Keratinocyte (primary cell): ENCODE measurements around the gene MYO15B. TPM values are rescaled to one million over a fixed set of nuclear protein-coding genes. Genes with fewer than 3 reads are reported as not detected.

Experiments
- DNase-seq: peaks from one replicate; pipeline ENCODE4 v3.0.0-alpha.2; 2011; ENCODE audit warnings: low read depth, missing footprints, low spot score
- FAIRE-seq: peaks from 2 replicates; lab custom pipeline; 2011; peaks lifted over from hg19 to GRCh38; lab: Jason Lieb, UNC
- H2AFZ ChIP-seq: 2 replicates; pipeline ENCODE4 v1.6.0; 2012; ENCODE audit warnings: low read length, control low read depth, inconsistent platforms; ENCODE audit not compliant: control insufficient read depth
- H3K27ac ChIP-seq: 2 replicates; pipeline ENCODE4 v1.5.1; 2011; ENCODE audit warnings: low read length; ENCODE audit not compliant: control insufficient read depth, insufficient read depth
- H3K27me3 ChIP-seq: 3 replicates; pipeline ENCODE4 v1.6.0; 2011; ENCODE audit warnings: low read length; ENCODE audit not compliant: control insufficient read depth, insufficient read depth; ENCODE audit errors: extremely low read depth
- H3K36me3 ChIP-seq, 2 experiments: 2 replicates in 1 of 2; 3 replicates in 1 of 2; pipeline ENCODE4 v1.5.1; 2011; ENCODE audit warnings: low read length in 2 of 2, mild to moderate bottlenecking in 1 of 2; ENCODE audit not compliant: control insufficient read depth in 2 of 2, insufficient read depth in 2 of 2; ENCODE audit errors: extremely low read depth in 1 of 2
- H3K4me1 ChIP-seq: 3 replicates; pipeline ENCODE4 v1.5.1; 2011; ENCODE audit warnings: low read length; ENCODE audit not compliant: control insufficient read depth, insufficient read depth; ENCODE audit errors: extremely low read depth
- H3K4me2 ChIP-seq: 3 replicates; pipeline ENCODE4 v1.6.0; 2011; ENCODE audit warnings: low read depth, low read length; ENCODE audit not compliant: control insufficient read depth, insufficient read depth; ENCODE audit errors: extremely low read depth
- H3K4me3 ChIP-seq, 3 experiments: fragments of 200-600 bp in 1 of 3; sonication (generic) in 1 of 3; 2 replicates in 2 of 3; 3 replicates in 1 of 3; pipeline ENCODE4 v1.5.1; 2011 to 2016; ENCODE audit warnings: low read length in 3 of 3, mild to moderate bottlenecking in 3 of 3, control low read depth in 2 of 3, inconsistent platforms in 1 of 3, low read depth in 1 of 3, mixed read lengths in 1 of 3, mixed run types in 1 of 3, moderate library complexity in 1 of 3; ENCODE audit not compliant: control insufficient read depth in 2 of 3, insufficient read depth in 2 of 3; ENCODE audit errors: extremely low read depth in 1 of 3
- H3K79me2 ChIP-seq: 2 replicates; pipeline ENCODE4 v1.6.0; 2012; ENCODE audit warnings: low read length; ENCODE audit not compliant: control insufficient read depth, insufficient read depth
- H3K9ac ChIP-seq: 3 replicates; pipeline ENCODE4 v1.6.0; 2011; ENCODE audit warnings: low read length; ENCODE audit not compliant: control insufficient read depth, insufficient read depth; ENCODE audit errors: extremely low read depth
- H3K9me1 ChIP-seq: 3 replicates; pipeline ENCODE4 v1.6.0; 2011; ENCODE audit warnings: low read length; ENCODE audit not compliant: control insufficient read depth, insufficient read depth; ENCODE audit errors: extremely low read depth
- H3K9me3 ChIP-seq: 2 replicates; pipeline ENCODE4 v1.5.1; 2012; ENCODE audit warnings: low read depth, low read length; ENCODE audit not compliant: control insufficient read depth
- H4K20me1 ChIP-seq: 3 replicates; pipeline ENCODE4 v1.6.0; 2011; ENCODE audit warnings: low read length; ENCODE audit not compliant: control insufficient read depth, insufficient read depth; ENCODE audit errors: extremely low read depth
- EZH2 ChIP-seq: IDR thresholded peaks from one replicate; pipeline ENCODE4 v1.6.1; 2012; ENCODE audit warnings: inconsistent platforms, mild to moderate bottlenecking, low read length, moderate library complexity
- dilution Hi-C: fragments of 300-500 bp; cut with MboI; formaldehyde crosslinking; loops from one replicate; pipeline ENCODE4 v1.7.0; 2020; ENCODE audit warnings: low sequenced_read_pairs; ENCODE audit not compliant: extremely low pct_ligation_motif_present
- polyA plus RNA-seq, 5 experiments: library from polyadenylated mRNA; depleted of rRNA in 3 of 5; stranded (reverse) in 3 of 5; stranded (forward) in 1 of 5; unstranded in 1 of 5; fragments of >200 nt; gene quantifications; 1 replicate in 1 of 5; 2 replicates in 3 of 5; 3 replicates in 1 of 5; pipeline versions ENCODE4 v1.2.1 to v1.2.3, GENCODE V29; 2011 to 2012; ENCODE audit warnings: missing spikeins in 2 of 5, low read depth in 1 of 5, low replicate concordance in 1 of 5
- TF ChIP-seq, protein P1 (sequence below), 3 experiments: IDR thresholded peaks in 1 of 3; conservative IDR thresholded peaks in 1 of 3; optimal IDR thresholded peaks in 1 of 3; 2 replicates in 2 of 3; 3 replicates in 1 of 3; pipeline versions ENCODE3 to v1.5.1; 2011; ENCODE audit warnings: low read length in 3 of 3, mild to moderate bottlenecking in 3 of 3, moderate library complexity in 2 of 3, control low read depth in 1 of 3, inconsistent platforms in 1 of 3; ENCODE audit not compliant: insufficient read depth in 2 of 3; ENCODE audit errors: extremely low read depth in 1 of 3

Gene MYO15B
- polyA plus RNA-seq, 1 donor (not counting 4 experiments of a cell fraction or from before 2014, with no cell fraction given), result 0.14 TPM

DNA sequence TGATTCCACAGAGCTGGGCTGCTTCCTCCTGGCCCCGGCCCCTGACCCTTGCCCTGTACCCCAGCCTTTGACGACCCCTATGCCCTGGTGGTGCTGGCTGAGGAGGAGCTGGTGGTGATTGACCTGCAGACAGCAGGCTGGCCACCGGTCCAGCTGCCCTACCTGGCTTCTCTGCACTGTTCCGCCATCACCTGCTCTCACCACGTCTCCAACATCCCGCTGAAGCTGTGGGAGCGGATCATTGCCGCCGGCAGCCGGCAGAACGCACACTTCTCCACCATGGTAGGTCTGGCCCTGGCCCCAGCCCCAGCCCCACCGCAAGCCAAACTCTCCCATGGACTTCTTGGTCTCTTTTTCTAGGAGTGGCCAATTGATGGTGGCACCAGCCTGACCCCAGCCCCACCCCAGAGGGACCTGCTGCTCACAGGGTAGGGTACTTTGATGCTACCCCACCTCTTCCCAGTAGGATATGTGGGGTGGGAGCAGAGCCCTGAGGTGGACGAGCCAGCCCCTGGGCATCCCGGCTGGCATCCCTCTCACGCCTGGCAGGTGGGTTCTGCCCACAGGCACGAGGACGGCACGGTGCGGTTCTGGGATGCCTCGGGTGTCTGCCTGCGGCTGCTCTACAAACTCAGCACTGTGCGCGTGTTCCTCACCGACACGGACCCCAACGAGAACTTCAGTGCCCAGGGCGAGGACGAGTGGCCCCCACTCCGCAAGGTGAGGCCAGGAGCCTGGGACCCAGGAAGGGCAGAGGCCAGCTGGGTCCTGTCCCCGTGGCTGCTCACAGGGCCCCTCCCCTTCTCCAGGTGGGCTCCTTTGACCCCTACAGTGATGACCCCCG, 19.0 kb upstream of the MYO15B start:
- TF ChIP-seq, protein P1, sequence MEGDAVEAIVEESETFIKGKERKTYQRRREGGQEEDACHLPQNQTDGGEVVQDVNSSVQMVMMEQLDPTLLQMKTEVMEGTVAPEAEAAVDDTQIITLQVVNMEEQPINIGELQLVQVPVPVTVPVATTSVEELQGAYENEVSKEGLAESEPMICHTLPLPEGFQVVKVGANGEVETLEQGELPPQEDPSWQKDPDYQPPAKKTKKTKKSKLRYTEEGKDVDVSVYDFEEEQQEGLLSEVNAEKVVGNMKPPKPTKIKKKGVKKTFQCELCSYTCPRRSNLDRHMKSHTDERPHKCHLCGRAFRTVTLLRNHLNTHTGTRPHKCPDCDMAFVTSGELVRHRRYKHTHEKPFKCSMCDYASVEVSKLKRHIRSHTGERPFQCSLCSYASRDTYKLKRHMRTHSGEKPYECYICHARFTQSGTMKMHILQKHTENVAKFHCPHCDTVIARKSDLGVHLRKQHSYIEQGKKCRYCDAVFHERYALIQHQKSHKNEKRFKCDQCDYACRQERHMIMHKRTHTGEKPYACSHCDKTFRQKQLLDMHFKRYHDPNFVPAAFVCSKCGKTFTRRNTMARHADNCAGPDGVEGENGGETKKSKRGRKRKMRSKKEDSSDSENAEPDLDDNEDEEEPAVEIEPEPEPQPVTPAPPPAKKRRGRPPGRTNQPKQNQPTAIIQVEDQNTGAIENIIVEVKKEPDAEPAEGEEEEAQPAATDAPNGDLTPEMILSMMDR (optimal IDR thresholded peaks at IDR 0.05 in 1 of 3, IDR thresholded peaks at IDR 0.05 in 1 of 3, conservative IDR thresholded peaks at IDR 0.05 in 1 of 3; ENCODE audit: extremely low read depth in 1 of 3, insufficient read depth in 2 of 3, low read length in 3 of 3), result no peak
- TF ChIP-seq EZH2, result no peak
- Histone ChIP-seq H3K79me2 (no peaks in the 10 kb centered on the region), H3K4me3 (no peak overlapping the region), H4K20me1 (no peaks in the 10 kb centered on the region), H3K4me1 (no peaks in the 10 kb centered on the region), H3K27ac (no peak overlapping the region), H3K9me1 (no peaks in the 10 kb centered on the region), H3K9ac (no peak overlapping the region), H2AFZ (no peak overlapping the region), H3K36me3 (peaks cover 7 to 25% of the 10 kb centered on the region in 2 experiments), H3K4me2 (no peak overlapping the region), H3K9me3 (no peaks in the 10 kb centered on the region), H3K27me3 (no peaks in the 10 kb centered on the region)
- DNase-seq (no peak), FAIRE-seq (no peak)
- dilution Hi-C loops, result no loop called here

DNA sequence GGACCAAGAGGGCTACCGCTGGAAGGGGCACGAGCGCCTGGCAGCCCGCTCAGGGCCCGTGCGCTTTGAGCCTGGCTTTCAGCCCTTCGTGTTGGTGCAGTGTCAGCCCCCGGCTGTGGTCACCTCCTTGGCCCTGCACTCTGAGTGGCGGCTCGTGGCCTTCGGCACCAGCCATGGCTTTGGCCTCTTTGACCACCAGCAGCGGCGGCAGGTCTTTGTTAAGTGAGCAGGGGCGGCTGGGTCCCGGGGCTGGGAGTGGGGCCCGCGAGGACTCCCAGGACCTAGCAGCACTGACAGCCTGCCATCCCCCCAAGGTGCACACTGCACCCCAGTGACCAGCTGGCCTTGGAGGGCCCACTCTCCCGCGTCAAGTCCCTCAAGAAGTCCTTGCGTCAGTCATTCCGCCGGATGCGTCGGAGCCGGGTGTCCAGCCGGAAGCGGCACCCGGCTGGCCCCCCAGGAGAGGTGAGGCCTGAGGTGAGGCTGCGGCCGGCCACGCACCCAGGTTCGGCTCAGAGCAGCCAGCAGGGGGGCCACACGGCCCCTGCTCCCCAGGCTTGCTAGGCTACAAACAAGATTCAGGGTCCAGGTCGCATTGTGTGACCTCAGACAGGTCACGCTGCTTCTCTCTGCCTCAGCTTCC, 17.4 kb upstream of the MYO15B start:
- Histone ChIP-seq H3K4me2 (no peak overlapping the region), H3K27me3 (no peaks in the 10 kb centered on the region), H3K9me3 (no peaks in the 10 kb centered on the region), H3K27ac (no peak overlapping the region), H3K79me2 (no peaks in the 10 kb centered on the region), H3K4me1 (no peaks in the 10 kb centered on the region), H3K9ac (no peak overlapping the region), H2AFZ (no peak overlapping the region), H3K4me3 (no peak overlapping the region), H4K20me1 (no peaks in the 10 kb centered on the region), H3K9me1 (no peaks in the 10 kb centered on the region), H3K36me3 (peaks cover 4 to 20% of the 10 kb centered on the region in 2 experiments)
- TF ChIP-seq, protein P1 (optimal IDR thresholded peaks at IDR 0.05 in 1 of 3, IDR thresholded peaks at IDR 0.05 in 1 of 3, conservative IDR thresholded peaks at IDR 0.05 in 1 of 3; ENCODE audit: extremely low read depth in 1 of 3, insufficient read depth in 2 of 3, low read length in 3 of 3), result no peak
- TF ChIP-seq EZH2, result no peak
- DNase-seq (no peak), FAIRE-seq (no peak)
- dilution Hi-C loops, result no loop called here
